ENCODE measurements around the gene GNPTG. TPM values are rescaled to one million over a fixed set of nuclear protein-coding genes. Genes with fewer than 3 reads are reported as not detected.

GNPTG gene
- total and polyA plus RNA-seq, 2 donors (not counting 3 experiments of a cell fraction or from before 2014, with no cell fraction given) = 51.6 to 109 TPM

- DNase-seq (ENCODE audit: low read depth, low spot score) (no peak), FAIRE-seq (no peak)
- intact Hi-C loops (cut with micrococcal nuclease) (no loop called here), dilution Hi-C loops (cut with MboI; ENCODE audit: extremely low pct_ligation_motif_present, low sequenced_read_pairs) (no loop called here)
- H3K27me3 ChIP-seq (ENCODE audit: control insufficient read depth in 2 of 2, insufficient read depth in 2 of 2, low read length in 2 of 2) = peaks cover 35 to 48% of the 10 kb centered on the region in 2 experiments
- TF ChIP-seq POLR2AphosphoS5 (IDR thresholded peaks at IDR 0.05; ENCODE audit: insufficient read depth, low read depth, low read length) (no peak), JUN (IDR thresholded peaks at IDR 0.05; ENCODE audit: borderline replicate concordance, insufficient read depth, insufficient read length, low read depth) (no peak), CTCF (IDR thresholded peaks at IDR 0.05; ENCODE audit: extremely low read depth in 1 of 2, insufficient read depth in 1 of 2, low read depth in 1 of 2, low read length in 2 of 2) (no peak), MYC (IDR thresholded peaks at IDR 0.05; ENCODE audit: low read depth, low read length) (no peak), MAX (IDR thresholded peaks at IDR 0.05; ENCODE audit: insufficient read depth, insufficient read length) (no peak), EZH2 (IDR thresholded peaks at IDR 0.05; ENCODE audit: borderline replicate concordance, low read depth, low read length, severe bottlenecking) (peak; percentile 73), FOS (IDR thresholded peaks at IDR 0.05; ENCODE audit: borderline replicate concordance, insufficient read depth, low read length) (no peak), POLR2A (IDR thresholded peaks at IDR 0.05; ENCODE audit: low read depth, low read length) (no peak)
- H4K20me1 ChIP-seq (replicated peaks; ENCODE audit: control insufficient read depth, extremely low read depth, insufficient read depth, low read length) = no peaks in the 10 kb centered on the region
- H3K4me2 ChIP-seq (ENCODE audit: insufficient read depth, low read length) = no peak overlapping the region
- no peak overlapping the region for H3K27ac ChIP-seq (ENCODE audit: insufficient read depth, low read depth, low read length)
- H3K9me1 ChIP-seq (replicated peaks; ENCODE audit: control insufficient read depth, extremely low read depth, insufficient read depth, low read length) = no peaks in the 10 kb centered on the region
- peaks cover 12% of the 10 kb centered on the region for H3K4me1 ChIP-seq (ENCODE audit: control insufficient read depth, extremely low read depth, insufficient read depth, low read length)
- no TSS peak for BruUV-seq (replicated peaks)
- no peak overlapping the region for H3K9ac ChIP-seq (replicated peaks; ENCODE audit: extremely low read depth, insufficient read depth, low read length)
- H3K79me2 ChIP-seq (ENCODE audit: control insufficient read depth, insufficient read depth, low read length) = no peaks in the 10 kb centered on the region
- H3K4me3 ChIP-seq (replicated peaks in 1 of 3; ENCODE audit: insufficient read depth in 1 of 3, low read depth in 1 of 3, low read length in 3 of 3) = no peak overlapping the region
- no peaks in the 10 kb centered on the region for H3K9me3 ChIP-seq (replicated peaks; ENCODE audit: control insufficient read depth, insufficient read depth, low read length)
- no peak overlapping the region for H2AFZ ChIP-seq (ENCODE audit: low read depth, low read length)
- ChIA-PET CTCF (interaction anchor here (0.8 to 1.4 kb wide), 3 partner anchors 21 to 32 kb away, joined by 4 to 5 read pairs (median 4); no protein-coding TSS in a partner anchor), POLR2A (no interaction called here)
- H3K36me3 ChIP-seq (ENCODE audit: control insufficient read depth in 2 of 2, extremely low read depth in 1 of 2, insufficient read depth in 2 of 2, low read length in 2 of 2) = no peaks in the 10 kb centered on the region
Observed at GRCh38 chr16:1332618-1333148, 19.0 kb upstream of the GNPTG start.
